Embryonic facial prominence (tissue), 1 donor: ENCODE results near the gene NDN.

Experiments used
- DNase-seq: peaks from one replicate; pipeline ENCODE4 v3.0.0-alpha.2; 2016; ENCODE audit errors: extremely low spot score

The NDN gene

GRCh38 chr15:23642413-23643044, 44.6 kb downstream of the NDN start:
- DNase-seq = peak; percentile 38
